Tibial artery (tissue), 4 donors: Measurements from ENCODE around the gene SSNA1.
A peak's percentile ranks its signal among the peaks of the same experiment; 100 is the strongest.

ENCODE experiments used
- DNase-seq, 2 donors: peaks; one replicate each; pipeline ENCODE4 v3.0.0-alpha.2; 2019
- H3K27ac ChIP-seq, 2 donors: fragments of 200-600 bp; sonication (generic) in 1 of 2; 1 replicate in 1 of 2; 2 replicates in 1 of 2; pipeline ENCODE4 v1.5.1; 2018 to 2019; ENCODE audit warnings: mild to moderate bottlenecking in 1 of 2
- H3K27me3 ChIP-seq, 2 donors: fragments of 200-600 bp; sonication (generic) in 1 of 2; one replicate each; pipeline versions ENCODE4 v1.5.1 to v1.6.0; 2016 to 2019
- H3K36me3 ChIP-seq, 3 donors: fragments of 200-600 bp; sonication (generic) in 2 of 3; one replicate each; pipeline ENCODE4 v1.5.1; 2016 to 2019; ENCODE audit warnings: mild to moderate bottlenecking in 2 of 3
- H3K4me1 ChIP-seq, 4 donors: fragments of 200-600 bp; sonication (generic) in 2 of 4; 1 replicate in 3 of 4; 2 replicates in 1 of 4; pipeline ENCODE4 v1.5.1; 2016 to 2019
- H3K4me3 ChIP-seq, 2 donors: fragments of 200-600 bp; sonication (generic) in 1 of 2; 1 replicate in 1 of 2; 2 replicates in 1 of 2; pipeline ENCODE4 v1.5.1; 2018 to 2019; ENCODE audit warnings: mild to moderate bottlenecking in 2 of 2
- H3K9me3 ChIP-seq, 3 donors: fragments of 200-600 bp; sonication (generic) in 1 of 3; one replicate each; pipeline ENCODE4 v1.5.1; 2016 to 2019
- CTCF ChIP-seq, 2 experiments: fragments of 200-600 bp in 1 of 2; fragments of 450-650 bp in 1 of 2; IDR thresholded peaks; one replicate each; pipeline ENCODE4 v1.5.1; 2017 to 2019; ENCODE audit warnings: antibody characterized with exemption in 2 of 2, mild to moderate bottlenecking in 1 of 2, moderate library complexity in 1 of 2
- intact Hi-C: fragments of 100-400 bp; cut with DNase I; formaldehyde crosslinking; loops from one replicate; pipeline ENCODE4 v1.15.0; 2023; ENCODE audit warnings: low total_unique reads

Gene SSNA1

GRCh38 chr9:137226338-137227053 is 38.0 kb downstream of the SSNA1 start:
- no peaks in the 10 kb centered on the region for H3K9me3 ChIP-seq
- no peak for DNase-seq
- H3K36me3 ChIP-seq = no peaks in the 10 kb centered on the region
- no peak for TF ChIP-seq CTCF (IDR thresholded peaks at IDR 0.05)
- H3K27me3 ChIP-seq = peaks cover 0 to 46% of the 10 kb centered on the region in 2 donors
- no peak overlapping the region for H3K27ac ChIP-seq
- intact Hi-C loops = no loop called here
- no peak overlapping the region for H3K4me3 ChIP-seq
- H3K4me1 ChIP-seq = peaks cover 0 to 51% (median 21%) of the 10 kb centered on the region in 4 donors

- H3K36me3 ChIP-seq = no peaks in the 10 kb centered on the region
- intact Hi-C loops = no loop called here
- no peaks in the 10 kb centered on the region for H3K9me3 ChIP-seq
- H3K4me1 ChIP-seq = peaks cover 0 to 48% (median 17%) of the 10 kb centered on the region in 4 donors
- no peak within 1 kb of the TSS for H3K4me3 ChIP-seq
- H3K27me3 ChIP-seq = peaks cover 0 to 51% of the 10 kb centered on the region in 2 donors
- peak; percentile 61 to 79 for DNase-seq
- no peak within 1 kb of the TSS for H3K27ac ChIP-seq
- TF ChIP-seq CTCF (IDR thresholded peaks at IDR 0.05) = peak; percentile 76 to 79
These were observed 38.8 kb downstream of the SSNA1 start, which contains the start of gene RNF224 for GRCh38 chr9:137227054-137227852. Gene RNF224 (plus strand): TSS chr9:137227502. CDS start chr9:137228336, 834 bp downstream.

- TF ChIP-seq CTCF (IDR thresholded peaks at IDR 0.05) = no peak
- peaks cover 0 to 58% of the 10 kb centered on the region in 2 donors for H3K27me3 ChIP-seq
- no peaks in the 10 kb centered on the region for H3K9me3 ChIP-seq
- no peak for DNase-seq
- H3K27ac ChIP-seq = no peak overlapping the region
- H3K4me1 ChIP-seq = peaks cover 0 to 41% (median 9%) of the 10 kb centered on the region in 4 donors
- H3K36me3 ChIP-seq = no peaks in the 10 kb centered on the region
- H3K4me3 ChIP-seq = no peak overlapping the region
- intact Hi-C loops = no loop called here
These were observed 39.5 kb downstream of the SSNA1 start for GRCh38 chr9:137227853-137228505.

- Histone ChIP-seq H3K27ac (no peak overlapping the region), H3K36me3 (no peaks in the 10 kb centered on the region), H3K27me3 (peaks cover 0 to 63% of the 10 kb centered on the region in 2 donors), H3K4me3 (no peak overlapping the region), H3K4me1 (peaks cover 0 to 39% (median 8%) of the 10 kb centered on the region in 4 donors), H3K9me3 (no peaks in the 10 kb centered on the region)
- TF ChIP-seq CTCF (IDR thresholded peaks at IDR 0.05) = no peak
- intact Hi-C loops = no loop called here
- DNase-seq = no peak
These were observed 40.1 kb downstream of the SSNA1 start for GRCh38 chr9:137228506-137228967.
